Measurements from ENCODE around the gene CEP112. TPM values are rescaled to one million over a fixed set of nuclear protein-coding genes. Genes with fewer than 3 reads are reported as not detected.

Gene CEP112
- total RNA-seq, 1 experiment from 2014 or later: 5.4 TPM

- H3K27me3 Mint-ChIP-seq (ENCODE audit: unreplicated experiment): peaks cover 21% of the 10 kb centered on the region
- no peak for DNase-seq
- H3K9me3 Mint-ChIP-seq (ENCODE audit: low read depth, unreplicated experiment): peaks cover 3% of the 10 kb centered on the region
- no TSS peak for BruUV-seq (replicated peaks)
- CTCF ChIA-PET: no interaction called here
- H3K27ac Mint-ChIP-seq (ENCODE audit: unreplicated experiment): no peak overlapping the region
- H3K36me3 Mint-ChIP-seq (ENCODE audit: insufficient read depth, unreplicated experiment): no peaks in the 10 kb centered on the region
- H3K4me1 Mint-ChIP-seq (ENCODE audit: low read depth, unreplicated experiment): no peaks in the 10 kb centered on the region
- intact Hi-C loops (cut with micrococcal nuclease; ENCODE audit: unreplicated experiment): no loop called here
- no peak overlapping the region for H3K4me3 Mint-ChIP-seq (ENCODE audit: low read depth, unreplicated experiment)
- TF ChIP-seq, protein P1, sequence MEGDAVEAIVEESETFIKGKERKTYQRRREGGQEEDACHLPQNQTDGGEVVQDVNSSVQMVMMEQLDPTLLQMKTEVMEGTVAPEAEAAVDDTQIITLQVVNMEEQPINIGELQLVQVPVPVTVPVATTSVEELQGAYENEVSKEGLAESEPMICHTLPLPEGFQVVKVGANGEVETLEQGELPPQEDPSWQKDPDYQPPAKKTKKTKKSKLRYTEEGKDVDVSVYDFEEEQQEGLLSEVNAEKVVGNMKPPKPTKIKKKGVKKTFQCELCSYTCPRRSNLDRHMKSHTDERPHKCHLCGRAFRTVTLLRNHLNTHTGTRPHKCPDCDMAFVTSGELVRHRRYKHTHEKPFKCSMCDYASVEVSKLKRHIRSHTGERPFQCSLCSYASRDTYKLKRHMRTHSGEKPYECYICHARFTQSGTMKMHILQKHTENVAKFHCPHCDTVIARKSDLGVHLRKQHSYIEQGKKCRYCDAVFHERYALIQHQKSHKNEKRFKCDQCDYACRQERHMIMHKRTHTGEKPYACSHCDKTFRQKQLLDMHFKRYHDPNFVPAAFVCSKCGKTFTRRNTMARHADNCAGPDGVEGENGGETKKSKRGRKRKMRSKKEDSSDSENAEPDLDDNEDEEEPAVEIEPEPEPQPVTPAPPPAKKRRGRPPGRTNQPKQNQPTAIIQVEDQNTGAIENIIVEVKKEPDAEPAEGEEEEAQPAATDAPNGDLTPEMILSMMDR (IDR thresholded peaks at IDR 0.05; ENCODE audit: unreplicated experiment): peak; percentile 20
These were observed 394.1 kb downstream of the CEP112 start for GRCh38 chr17:65797809-65798208.

DNA sequence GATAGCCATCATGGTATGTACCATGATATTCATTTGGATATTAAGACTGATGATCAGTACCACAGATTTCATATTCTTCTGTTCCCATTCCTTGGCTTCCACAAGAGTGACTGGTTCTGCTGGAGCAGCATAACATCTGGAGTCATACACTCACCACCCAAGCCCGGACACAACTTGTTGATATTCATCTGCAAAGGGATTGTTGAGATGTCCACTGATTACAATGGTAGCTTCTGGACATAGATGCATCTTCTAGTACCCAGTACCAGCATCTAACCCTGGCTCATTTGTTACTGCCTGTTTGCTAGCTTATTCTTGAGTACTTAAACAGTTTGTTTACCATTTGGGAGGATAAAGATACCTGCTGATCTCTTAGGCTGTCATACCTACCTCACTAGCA, 394.8 kb downstream of the CEP112 start:
- Mint-ChIP-seq H3K9me3 (ENCODE audit: low read depth, unreplicated experiment) (peaks cover 3% of the 10 kb centered on the region), H3K27me3 (ENCODE audit: unreplicated experiment) (peaks cover 21% of the 10 kb centered on the region), H3K36me3 (ENCODE audit: insufficient read depth, unreplicated experiment) (no peaks in the 10 kb centered on the region), H3K4me3 (ENCODE audit: low read depth, unreplicated experiment) (no peak overlapping the region), H3K4me1 (ENCODE audit: low read depth, unreplicated experiment) (no peaks in the 10 kb centered on the region), H3K27ac (ENCODE audit: unreplicated experiment) (no peak overlapping the region)
- DNase-seq: no peak
- CTCF ChIA-PET: interaction anchor here (0.6 kb wide), 1 partner anchor 8 kb away, joined by 4 read pairs; no protein-coding TSS in a partner anchor
- TF ChIP-seq, protein P1 (IDR thresholded peaks at IDR 0.05; ENCODE audit: unreplicated experiment): no peak
- BruUV-seq (replicated peaks): no TSS peak
- intact Hi-C loops (cut with micrococcal nuclease; ENCODE audit: unreplicated experiment): no loop called here

GRCh38 chr17:65794572-65794971, 397.4 kb downstream of the CEP112 start:
- TF ChIP-seq, protein P1 (IDR thresholded peaks at IDR 0.05; ENCODE audit: unreplicated experiment): peak; percentile 35
- H3K27me3 Mint-ChIP-seq (ENCODE audit: unreplicated experiment): peaks cover 21% of the 10 kb centered on the region

GRCh38 chr17:65790241-65790640, 401.7 kb downstream of the CEP112 start:
- DNase-seq: no peak
- TF ChIP-seq, protein P1 (IDR thresholded peaks at IDR 0.05; ENCODE audit: unreplicated experiment): no peak
- Mint-ChIP-seq H3K27ac (ENCODE audit: unreplicated experiment) (no peak overlapping the region), H3K27me3 (ENCODE audit: unreplicated experiment) (peaks cover 21% of the 10 kb centered on the region), H3K36me3 (ENCODE audit: insufficient read depth, unreplicated experiment) (no peaks in the 10 kb centered on the region), H3K4me3 (ENCODE audit: low read depth, unreplicated experiment) (no peak overlapping the region), H3K4me1 (ENCODE audit: low read depth, unreplicated experiment) (peaks cover under 1% of the 10 kb centered on the region), H3K9me3 (ENCODE audit: low read depth, unreplicated experiment) (no peaks in the 10 kb centered on the region)
- intact Hi-C loops (cut with micrococcal nuclease; ENCODE audit: unreplicated experiment): no loop called here
- no TSS peak for BruUV-seq (replicated peaks)
- CTCF ChIA-PET: no interaction called here

More at GRCh38 chr17:65794572-65794971, 397.4 kb downstream of the CEP112 start:
- H3K27ac Mint-ChIP-seq (ENCODE audit: unreplicated experiment): no peak overlapping the region
- no peaks in the 10 kb centered on the region for H3K9me3 Mint-ChIP-seq (ENCODE audit: low read depth, unreplicated experiment)
- no TSS peak for BruUV-seq (replicated peaks)
- no peak overlapping the region for H3K4me3 Mint-ChIP-seq (ENCODE audit: low read depth, unreplicated experiment)
- H3K36me3 Mint-ChIP-seq (ENCODE audit: insufficient read depth, unreplicated experiment): no peaks in the 10 kb centered on the region
- CTCF ChIA-PET: interaction anchor here (0.6 to 1.8 kb wide), 3 partner anchors 464 to 562 kb away, joined by 3 to 6 read pairs (median 4); no protein-coding TSS in a partner anchor
- no peaks in the 10 kb centered on the region for H3K4me1 Mint-ChIP-seq (ENCODE audit: low read depth, unreplicated experiment)
- intact Hi-C loops (cut with micrococcal nuclease; ENCODE audit: unreplicated experiment): no loop called here
- DNase-seq: peak; percentile 34

All from Calu3 (cell line).